ENCODE measurements around the gene MAD1L1.

GRCh38 chr7:1888425-1888824 lies 344.3 kb downstream of the MAD1L1 start:
- TF ChIP-seq, protein P1, sequence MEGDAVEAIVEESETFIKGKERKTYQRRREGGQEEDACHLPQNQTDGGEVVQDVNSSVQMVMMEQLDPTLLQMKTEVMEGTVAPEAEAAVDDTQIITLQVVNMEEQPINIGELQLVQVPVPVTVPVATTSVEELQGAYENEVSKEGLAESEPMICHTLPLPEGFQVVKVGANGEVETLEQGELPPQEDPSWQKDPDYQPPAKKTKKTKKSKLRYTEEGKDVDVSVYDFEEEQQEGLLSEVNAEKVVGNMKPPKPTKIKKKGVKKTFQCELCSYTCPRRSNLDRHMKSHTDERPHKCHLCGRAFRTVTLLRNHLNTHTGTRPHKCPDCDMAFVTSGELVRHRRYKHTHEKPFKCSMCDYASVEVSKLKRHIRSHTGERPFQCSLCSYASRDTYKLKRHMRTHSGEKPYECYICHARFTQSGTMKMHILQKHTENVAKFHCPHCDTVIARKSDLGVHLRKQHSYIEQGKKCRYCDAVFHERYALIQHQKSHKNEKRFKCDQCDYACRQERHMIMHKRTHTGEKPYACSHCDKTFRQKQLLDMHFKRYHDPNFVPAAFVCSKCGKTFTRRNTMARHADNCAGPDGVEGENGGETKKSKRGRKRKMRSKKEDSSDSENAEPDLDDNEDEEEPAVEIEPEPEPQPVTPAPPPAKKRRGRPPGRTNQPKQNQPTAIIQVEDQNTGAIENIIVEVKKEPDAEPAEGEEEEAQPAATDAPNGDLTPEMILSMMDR (conservative IDR thresholded peaks at IDR 0.05 in 1 of 2, IDR thresholded peaks at IDR 0.05 in 1 of 2; ENCODE audit: low read depth in 1 of 2, low read length in 2 of 2): no peak
- no peak for TF ChIP-seq EZH2 (IDR thresholded peaks at IDR 0.05; ENCODE audit: low read length, missing control alignments)

All from fibroblast of lung (primary cell).